NCI-H510A treated with DMSO at 0.1 percent for 48 hours (cell line): ENCODE data around the gene C5AR1.
"Not testable (repeated sequence)": the region's sequence is repeated elsewhere in the genome, so short reads cannot be mapped to it uniquely, and the experiment has no call there.

ENCODE experiments used
- DNase-seq: peaks from one replicate; lab custom pipeline; 2025; lab: John Stamatoyannopoulos, UW

Gene C5AR1

GRCh38 chr19:47284324-47284899 is 25.2 kb upstream of the C5AR1 start:
- DNase-seq = peak; percentile 71

GRCh38 chr19:47296036-47296435 is 13.6 kb upstream of the C5AR1 start:
- DNase-seq = peak; percentile 75

- not testable (repeated sequence) for DNase-seq
Observed at GRCh38 chr19:47300867-47301266, 8.8 kb upstream of the C5AR1 start.

DNA sequence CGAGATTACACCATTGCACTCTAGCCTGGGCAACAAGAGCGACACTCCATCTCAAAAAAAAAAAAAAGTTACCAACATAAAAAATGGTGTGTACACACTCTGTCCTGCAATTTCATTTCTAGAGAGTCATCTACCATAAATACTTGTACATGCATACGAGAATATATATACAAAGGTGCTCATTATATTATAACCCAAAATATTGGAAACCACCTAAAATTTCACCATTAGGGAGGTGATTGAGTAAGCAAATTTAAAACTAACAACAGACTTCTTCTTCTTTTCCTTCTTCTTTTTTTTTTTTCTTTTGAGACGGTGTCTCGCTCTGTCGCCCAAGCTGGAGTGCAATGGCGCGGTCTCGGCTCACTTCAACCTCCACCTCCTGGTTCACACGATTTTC is 7.4 kb upstream of the C5AR1 start:
- no peak for DNase-seq

GRCh38 chr19:47303966-47304365 is 5.7 kb upstream of the C5AR1 start:
- no peak for DNase-seq

DNA sequence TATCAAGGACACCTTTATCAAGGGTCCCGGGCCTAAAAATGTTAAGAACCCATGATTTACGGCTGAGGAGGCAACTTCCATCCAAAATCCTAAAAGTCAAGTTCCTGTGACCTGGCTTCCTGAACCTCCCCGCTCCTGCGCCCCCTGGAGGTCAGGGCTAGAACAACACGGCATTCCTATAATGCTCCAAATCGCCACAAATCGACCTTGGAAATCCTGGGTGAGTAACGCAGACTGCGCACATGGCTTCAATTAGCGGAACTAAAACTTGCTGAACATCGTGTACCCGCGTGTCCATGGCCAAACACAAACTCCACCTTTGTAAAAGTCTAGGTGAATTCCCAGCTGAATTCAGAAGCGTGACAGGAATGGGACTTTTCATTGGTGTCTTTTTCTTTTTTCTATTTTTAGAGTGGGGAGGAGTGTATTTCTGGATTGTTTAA is 4.3 kb upstream of the C5AR1 start:
- peak; percentile 41 for DNase-seq

DNA sequence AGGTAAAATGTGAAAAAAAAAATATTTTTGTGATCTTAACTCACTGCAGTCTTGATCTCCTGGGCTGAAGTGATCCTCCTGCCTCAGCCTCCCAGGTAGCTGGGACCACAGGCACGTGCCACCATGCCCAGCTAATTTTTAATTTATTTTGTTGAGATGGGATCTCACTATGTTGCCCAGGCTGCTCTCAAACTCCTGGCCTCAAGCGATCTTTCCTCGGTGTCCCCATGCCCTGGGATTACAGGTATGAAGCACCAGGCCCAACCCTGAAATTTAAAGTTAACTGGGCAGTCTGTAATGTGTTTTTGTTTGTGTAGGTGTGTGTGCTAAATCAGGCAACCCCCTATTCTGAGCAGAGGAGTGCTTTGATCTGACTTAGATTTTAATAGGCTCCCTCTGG is 3.4 kb upstream of the C5AR1 start:
- no peak for DNase-seq

DNA sequence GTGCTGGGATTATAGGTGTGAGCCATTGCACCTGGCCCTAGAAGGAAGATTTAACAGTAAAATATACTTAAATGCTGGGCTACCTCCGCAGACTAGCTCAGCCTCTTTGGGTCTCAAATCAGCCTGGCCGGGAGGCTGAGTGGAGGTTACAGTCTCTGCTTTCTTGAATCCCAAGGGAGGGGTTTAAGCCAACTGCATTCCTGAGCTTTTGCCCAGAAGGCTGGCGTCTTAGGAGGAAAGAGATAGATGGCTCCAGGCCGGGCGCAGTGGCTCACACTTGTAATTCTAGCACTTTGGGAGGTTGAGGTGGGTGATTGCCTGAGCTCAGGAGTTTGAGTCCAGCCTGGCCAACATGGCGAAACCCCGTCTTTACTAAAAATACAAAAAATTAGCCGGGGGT is 623 bp upstream of the C5AR1 start:
- DNase-seq = no peak

GRCh38 chr19:47310323-47310722 is 662 bp downstream of the C5AR1 start:
- no peak for DNase-seq

DNA sequence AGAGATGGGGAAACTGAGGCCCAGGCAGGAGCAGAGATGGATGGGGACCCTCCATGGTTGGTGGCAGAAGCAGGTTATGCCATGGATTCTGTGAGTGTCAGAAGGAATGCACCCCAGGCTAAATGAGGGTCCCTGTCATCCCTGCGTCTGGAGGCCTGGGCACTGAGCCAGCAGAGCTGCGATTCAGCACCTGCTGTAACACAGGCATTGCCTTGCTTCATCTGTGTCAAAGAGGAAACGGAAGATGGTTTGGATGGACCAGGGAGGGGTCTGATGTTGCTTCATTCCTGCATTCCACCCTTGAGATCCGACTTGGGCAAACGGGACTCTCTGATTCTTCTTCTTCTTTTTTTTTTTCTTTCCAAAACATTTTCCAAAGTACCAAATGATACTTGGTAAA is 1.2 kb downstream of the C5AR1 start:
- DNase-seq = no peak

DNA sequence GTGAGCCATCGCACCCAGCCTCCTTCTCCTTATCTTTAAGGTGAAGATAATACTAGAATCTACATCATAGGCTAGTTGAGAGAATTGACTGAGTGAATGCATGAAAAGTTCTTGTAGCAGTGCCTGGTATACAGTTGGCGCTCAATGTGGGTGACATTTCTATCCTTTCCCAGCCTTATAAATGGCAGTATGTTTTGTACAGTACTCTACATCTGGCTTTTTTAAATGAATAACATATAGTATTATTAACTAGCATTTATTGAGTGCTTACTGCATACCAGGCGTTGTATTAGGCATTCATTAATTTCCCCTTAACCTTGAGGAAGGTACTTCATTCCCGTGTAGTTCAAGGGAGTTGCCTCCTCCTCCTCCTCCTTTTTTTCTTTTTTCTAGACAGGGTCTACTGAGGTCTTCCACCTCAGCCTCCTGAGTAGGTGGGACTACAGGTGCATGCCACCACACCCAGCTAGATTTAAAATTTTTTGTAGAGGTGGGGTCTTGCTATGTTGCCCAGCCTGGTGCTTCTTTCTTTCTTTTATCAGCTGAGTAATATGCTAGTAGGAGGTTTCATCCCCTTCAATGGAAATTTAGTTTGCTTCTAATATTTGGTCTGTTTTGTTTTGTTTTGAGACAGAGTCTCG is 2.8 kb downstream of the C5AR1 start:
- no peak for DNase-seq

DNA sequence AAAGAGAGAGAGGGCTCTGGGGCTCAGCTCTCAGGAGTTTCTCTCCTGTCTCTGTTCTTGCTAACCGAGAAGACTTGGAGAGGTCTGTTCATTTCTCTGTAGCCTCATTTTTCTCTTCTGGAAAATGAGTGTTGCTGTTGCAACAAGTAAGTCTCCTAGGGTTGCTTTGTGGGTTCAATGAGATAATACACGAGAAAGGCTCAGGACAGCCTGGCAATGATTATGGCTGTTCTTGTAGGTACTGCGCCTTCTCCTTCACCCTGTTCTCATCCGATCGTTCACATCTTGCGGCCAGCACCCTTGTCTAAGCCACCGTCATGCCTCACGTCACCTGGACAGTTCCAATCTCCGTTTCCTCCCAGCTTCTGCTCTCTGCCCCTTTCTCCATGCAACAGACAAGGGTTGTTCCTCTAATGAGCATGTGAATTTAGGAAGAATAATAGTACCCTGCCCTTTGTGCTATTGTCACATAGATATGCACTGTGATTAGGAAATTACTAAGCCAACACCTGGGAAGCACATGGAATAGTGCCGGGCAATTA is 4.2 kb downstream of the C5AR1 start:
- no peak for DNase-seq

DNA sequence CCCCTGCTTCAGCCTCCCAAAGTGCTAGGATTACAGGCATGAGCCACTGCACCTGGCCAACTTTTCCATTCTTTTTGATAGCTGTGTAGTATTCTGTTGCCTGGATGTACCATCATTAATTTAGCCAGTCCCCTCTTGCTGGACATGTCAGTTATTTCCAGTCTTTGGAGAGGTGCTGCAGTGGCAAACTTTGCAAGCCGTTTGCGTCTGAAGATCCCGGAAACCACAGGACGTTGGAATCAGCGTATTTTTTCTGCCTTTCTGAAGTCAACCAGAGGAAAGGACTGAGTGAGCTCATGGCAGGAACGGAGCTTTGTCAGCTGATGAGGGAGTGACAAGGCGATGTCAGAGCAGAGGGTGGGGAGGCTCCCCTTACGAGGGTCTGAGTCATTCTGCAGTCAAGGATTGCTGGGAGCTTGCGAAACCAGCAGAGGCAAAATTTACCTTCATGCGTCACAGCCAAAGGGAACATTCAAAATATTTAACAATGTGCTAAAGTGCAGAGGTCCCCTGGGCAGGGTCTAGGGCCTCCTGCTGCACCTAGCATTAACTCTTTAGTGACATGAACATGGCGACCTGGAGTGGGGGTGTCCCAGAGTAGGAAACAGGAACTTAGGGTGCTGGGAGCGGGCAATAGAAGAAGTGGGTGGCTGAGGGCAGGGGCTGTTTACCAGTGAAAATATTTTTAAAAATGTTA is 5.6 kb downstream of the C5AR1 start:
- DNase-seq = no peak

GRCh38 chr19:47316513-47316912 is 6.9 kb downstream of the C5AR1 start:
- DNase-seq = no peak

GRCh38 chr19:47319923-47320871 is 10.5 kb downstream of the C5AR1 start:
- no peak for DNase-seq

DNA sequence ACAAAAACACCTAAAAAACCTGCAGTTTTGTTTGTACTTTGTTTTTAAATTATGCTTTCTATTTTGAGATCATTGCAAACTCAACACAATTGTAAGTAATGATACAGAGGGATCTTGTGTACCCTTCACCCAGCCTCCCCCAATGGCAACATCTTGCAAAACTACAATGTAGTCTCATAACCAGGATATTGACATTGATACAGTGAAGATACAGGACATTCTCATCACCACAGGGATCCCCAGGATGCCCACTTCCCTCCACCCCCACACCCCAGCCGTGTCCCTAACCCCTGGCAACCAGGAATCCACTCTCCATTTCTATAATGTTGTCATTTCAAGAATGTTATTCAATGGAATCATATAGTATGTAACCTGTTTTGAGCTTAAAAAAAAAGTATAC is 12.0 kb downstream of the C5AR1 start:
- no peak for DNase-seq

GRCh38 chr19:47322058-47322457 is 12.4 kb downstream of the C5AR1 start:
- DNase-seq = no peak

GRCh38 chr19:47323409-47323808 is 13.7 kb downstream of the C5AR1 start:
- no peak for DNase-seq

GRCh38 chr19:47323872-47324271 is 14.2 kb downstream of the C5AR1 start:
- no peak for DNase-seq

GRCh38 chr19:47324502-47324901 is 14.8 kb downstream of the C5AR1 start:
- no peak for DNase-seq

DNA sequence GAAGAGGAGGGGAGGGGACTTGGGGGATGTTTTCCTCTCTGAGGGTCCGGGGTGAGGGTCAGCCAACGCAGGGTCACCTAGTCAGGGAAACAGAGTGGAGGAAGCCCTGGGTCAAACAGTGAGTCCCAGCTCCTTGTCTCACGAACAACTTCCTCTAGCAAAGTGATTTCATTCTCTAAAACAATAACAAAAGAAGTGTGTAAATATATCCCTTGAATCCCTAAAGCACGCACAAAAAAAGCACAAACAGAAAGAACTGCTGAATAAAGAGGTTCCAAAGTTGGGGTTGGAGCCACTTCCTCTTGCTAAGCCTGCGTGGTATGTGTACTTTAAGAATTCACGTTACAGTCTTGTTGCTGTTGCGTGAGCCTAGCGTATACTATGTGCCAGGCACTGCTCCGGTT is 20.8 kb downstream of the C5AR1 start:
- no peak for DNase-seq

DNA sequence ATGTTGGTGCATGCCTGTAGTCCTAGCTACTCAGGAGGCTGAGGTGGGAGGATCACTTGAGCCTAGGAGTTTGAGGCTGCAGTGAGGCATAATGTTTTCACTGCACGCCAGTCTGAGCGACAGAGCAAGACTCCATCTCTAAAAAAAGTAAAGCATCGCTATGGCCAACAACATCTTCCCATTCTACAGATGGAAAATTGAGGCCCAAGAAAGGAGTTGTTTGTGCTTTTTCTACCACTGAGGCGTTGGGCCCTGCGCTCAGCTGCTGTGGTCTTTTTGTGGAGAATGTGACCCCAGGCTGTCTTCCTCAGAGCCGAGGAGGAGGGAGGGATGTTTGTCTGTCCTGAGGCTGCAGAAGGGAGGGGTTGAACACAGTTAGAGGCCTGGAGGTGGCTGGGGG is 21.8 kb downstream of the C5AR1 start:
- DNase-seq = no peak
